Activated naive CD4-positive, alpha-beta T cell treated with anti-CD3 and anti-CD28 coated beads for 36 hours (primary cell): ENCODE data around the gene NPHS2. TPM values are rescaled to one million over a fixed set of nuclear protein-coding genes. Genes with fewer than 3 reads are reported as not detected.
"Not testable (repeated sequence)": the region's sequence is repeated elsewhere in the genome, so short reads cannot be mapped to it uniquely, and the experiment has no call there.

ENCODE experiments used
- CTCF ChIA-PET: fragments of 350-600 bp; sonication (Branson Sonifier 250); formaldehyde crosslinking; loops from one replicate; lab custom pipeline; 2021; ENCODE audit warnings: antibody characterized with exemption; lab: Charles Lee
- DNase-seq: peaks from one replicate; pipeline ENCODE4 v3.0.0-alpha.2; 2020
- H3K27ac Mint-ChIP-seq: one replicate; pipeline ENCODE4 v1.8.0; 2021; ENCODE audit warnings: mild to moderate bottlenecking, mixed read lengths
- H3K27me3 Mint-ChIP-seq: one replicate; pipeline ENCODE4 v1.8.0; 2021; ENCODE audit warnings: low read depth, mixed read lengths
- H3K36me3 Mint-ChIP-seq: one replicate; pipeline ENCODE4 v1.8.0; 2021; ENCODE audit warnings: low read depth, mixed read lengths
- H3K4me1 Mint-ChIP-seq: one replicate; pipeline ENCODE4 v1.8.0; 2021; ENCODE audit warnings: low read depth, mixed read lengths
- H3K4me3 Mint-ChIP-seq: one replicate; pipeline ENCODE4 v1.8.0; 2021; ENCODE audit warnings: mild to moderate bottlenecking, moderate library complexity, mixed read lengths
- H3K9me3 Mint-ChIP-seq: one replicate; pipeline ENCODE4 v1.8.0; 2021; ENCODE audit warnings: mixed read lengths
- intact Hi-C: fragments of 100-400 bp; cut with micrococcal nuclease; formaldehyde crosslinking; loops from one replicate; pipeline ENCODE4 v1.15.1; 2023
- total RNA-seq, 2 experiments: library from RNA; stranded (reverse); gene quantifications; one replicate each; pipeline ENCODE4 v1.2.3, GENCODE V29; 2021

Gene NPHS2
- total RNA-seq, 2 experiments from 2014 or later = not detected

- CTCF ChIA-PET = no interaction called here
- Mint-ChIP-seq H3K9me3 (no peaks in the 10 kb centered on the region), H3K27ac (no peak overlapping the region), H3K4me1 (no peaks in the 10 kb centered on the region), H3K36me3 (no peaks in the 10 kb centered on the region), H3K27me3 (peaks cover 3% of the 10 kb centered on the region), H3K4me3 (no peak overlapping the region)
- no peak for DNase-seq
- intact Hi-C loops = no loop called here
Measured at GRCh38 chr1:179529482-179530195, 46.1 kb downstream of the NPHS2 start.

GRCh38 chr1:179518544-179518943 lies 57.2 kb downstream of the NPHS2 start:
- H3K9me3 Mint-ChIP-seq, DNase-seq, CTCF ChIA-PET, H3K36me3 Mint-ChIP-seq, H3K4me3 Mint-ChIP-seq, H3K4me1 Mint-ChIP-seq, intact Hi-C loops, H3K27ac Mint-ChIP-seq: not testable (repeated sequence)
- H3K27me3 Mint-ChIP-seq = peaks cover 13% of the 10 kb centered on the region

- H3K4me1 Mint-ChIP-seq = no peaks in the 10 kb centered on the region
- no peak overlapping the region for H3K27ac Mint-ChIP-seq
- no peak for DNase-seq
- peaks cover 13% of the 10 kb centered on the region for H3K27me3 Mint-ChIP-seq
- peaks cover 12% of the 10 kb centered on the region for H3K9me3 Mint-ChIP-seq
- H3K4me3 Mint-ChIP-seq = no peak overlapping the region
- CTCF ChIA-PET = no interaction called here
- intact Hi-C loops = no loop called here
- H3K36me3 Mint-ChIP-seq = no peaks in the 10 kb centered on the region
Measured at GRCh38 chr1:179516976-179517705, 58.6 kb downstream of the NPHS2 start.

- Mint-ChIP-seq H3K27me3 (peaks cover 4% of the 10 kb centered on the region), H3K4me3 (no peak overlapping the region), H3K36me3 (no peaks in the 10 kb centered on the region), H3K4me1 (no peaks in the 10 kb centered on the region), H3K27ac (no peak overlapping the region), H3K9me3 (peaks cover 6% of the 10 kb centered on the region)
- no peak for DNase-seq
- intact Hi-C loops = no loop called here
- CTCF ChIA-PET = interaction anchor here (0.7 kb wide), 1 partner anchor 13 kb away, joined by 3 read pairs; no protein-coding TSS in a partner anchor
Measured at GRCh38 chr1:179510038-179510437, 65.7 kb downstream of the NPHS2 start.

- DNase-seq = no peak
- peaks cover 6% of the 10 kb centered on the region for H3K9me3 Mint-ChIP-seq
- CTCF ChIA-PET = no interaction called here
- peaks cover 4% of the 10 kb centered on the region for H3K27me3 Mint-ChIP-seq
- H3K4me1 Mint-ChIP-seq = no peaks in the 10 kb centered on the region
- no peak overlapping the region for H3K4me3 Mint-ChIP-seq
- no peaks in the 10 kb centered on the region for H3K36me3 Mint-ChIP-seq
- H3K27ac Mint-ChIP-seq = no peak overlapping the region
- intact Hi-C loops = no loop called here
Measured at GRCh38 chr1:179509384-179509783, 66.4 kb downstream of the NPHS2 start.

- Mint-ChIP-seq H3K27me3 (no peaks in the 10 kb centered on the region), H3K9me3 (no peaks in the 10 kb centered on the region), H3K36me3 (no peaks in the 10 kb centered on the region), H3K27ac (no peak overlapping the region), H3K4me3 (no peak overlapping the region), H3K4me1 (no peaks in the 10 kb centered on the region)
- intact Hi-C loops = no loop called here
- CTCF ChIA-PET = no interaction called here
- DNase-seq = no peak
Measured at GRCh38 chr1:179506199-179506598, 69.5 kb downstream of the NPHS2 start.

Other genes with a start within 250 kb of the NPHS2 start
- under 1 TPM; 0.57 to 0.67 TPM for gene AXDND1, start 210.0 kb downstream of the NPHS2 start, total RNA-seq
- gene TDRD5, start 15.9 kb upstream of the NPHS2 start, total RNA-seq = not detected
- gene FAM163A, start 167.3 kb upstream of the NPHS2 start, total RNA-seq = under 1 TPM in 1 of 2 experiments, not detected in 1; 0.10 TPM